Activated CD8-positive, alpha-beta memory T cell treated with anti-CD3 and anti-CD28 coated beads, Interleukin-2, amount 50 U/mL, for 4 hours (primary cell): ENCODE data around the gene IPO4.

Experiments
- DNase-seq: peaks from one replicate; pipeline ENCODE4 v3.0.0-alpha.2; 2020

The IPO4 gene

GRCh38 chr14:24130717-24131548, 57.7 kb downstream of the IPO4 start:
- DNase-seq, result no peak

- DNase-seq, result no peak
Measured at GRCh38 chr14:24130380-24130716, 58.3 kb downstream of the IPO4 start, which contains the start of gene FITM1. Gene FITM1, plus strand, starts transcription at chr14:24130659. Its CDS starts 905 bp downstream, at chr14:24131564.
